ENCODE data around the gene EXOSC9.
"Not testable (repeated sequence)": the region's sequence is repeated elsewhere in the genome, so short reads cannot be mapped to it uniquely, and the experiment has no call there.

EXOSC9 gene

GRCh38 chr4:121800961-121801714 is at the start of gene EXOSC9:
Gene EXOSC9 (plus strand): TSS chr4:121801323. CDS start chr4:121801425, 102 bp downstream.
- peak; percentile 95 for DNase-seq

DNA sequence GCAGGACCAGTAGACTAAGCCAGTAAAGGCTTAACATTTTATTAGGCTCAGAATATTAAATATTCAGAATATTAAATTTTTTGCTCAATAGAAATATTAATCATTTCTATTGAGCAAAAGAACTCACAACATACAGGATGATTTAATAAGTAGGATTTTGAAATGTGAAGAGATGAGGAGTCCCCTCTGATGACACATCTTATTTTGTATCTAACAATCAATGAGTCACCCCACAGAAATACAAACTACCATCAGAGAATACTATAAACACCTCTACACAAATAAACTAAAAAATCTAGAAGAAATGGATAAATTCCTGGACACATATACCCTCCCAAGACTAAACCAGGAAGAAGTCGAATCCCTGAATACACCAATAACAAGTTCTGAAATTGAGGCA is 49.0 kb upstream of the EXOSC9 start:
- DNase-seq, result not testable (repeated sequence)

GRCh38 chr4:121758925-121759568 is 42.1 kb upstream of the EXOSC9 start:
- peak; percentile 11 for DNase-seq

GRCh38 chr4:121760205-121760604 is 40.9 kb upstream of the EXOSC9 start:
- DNase-seq, result no peak

DNA sequence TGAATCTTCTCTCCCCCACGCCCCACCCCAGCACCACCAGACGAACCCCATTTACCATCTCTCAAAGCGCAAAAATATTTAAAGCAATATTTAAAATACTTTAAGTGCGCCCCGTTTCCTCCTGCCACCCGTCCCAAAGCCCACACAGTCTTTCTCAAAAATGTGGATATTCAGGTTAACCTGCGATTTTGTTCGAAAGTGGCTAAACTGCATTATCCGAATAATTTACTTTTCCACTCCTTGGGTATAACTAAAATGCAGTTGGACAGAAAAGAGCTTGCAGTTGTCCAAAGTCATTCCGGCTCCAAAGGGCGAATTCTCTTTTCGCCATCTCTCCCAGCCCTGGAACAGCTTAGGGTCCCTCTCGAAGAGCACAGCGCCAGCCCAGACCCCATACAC is 36.8 kb upstream of the EXOSC9 start:
- no peak for DNase-seq

DNA sequence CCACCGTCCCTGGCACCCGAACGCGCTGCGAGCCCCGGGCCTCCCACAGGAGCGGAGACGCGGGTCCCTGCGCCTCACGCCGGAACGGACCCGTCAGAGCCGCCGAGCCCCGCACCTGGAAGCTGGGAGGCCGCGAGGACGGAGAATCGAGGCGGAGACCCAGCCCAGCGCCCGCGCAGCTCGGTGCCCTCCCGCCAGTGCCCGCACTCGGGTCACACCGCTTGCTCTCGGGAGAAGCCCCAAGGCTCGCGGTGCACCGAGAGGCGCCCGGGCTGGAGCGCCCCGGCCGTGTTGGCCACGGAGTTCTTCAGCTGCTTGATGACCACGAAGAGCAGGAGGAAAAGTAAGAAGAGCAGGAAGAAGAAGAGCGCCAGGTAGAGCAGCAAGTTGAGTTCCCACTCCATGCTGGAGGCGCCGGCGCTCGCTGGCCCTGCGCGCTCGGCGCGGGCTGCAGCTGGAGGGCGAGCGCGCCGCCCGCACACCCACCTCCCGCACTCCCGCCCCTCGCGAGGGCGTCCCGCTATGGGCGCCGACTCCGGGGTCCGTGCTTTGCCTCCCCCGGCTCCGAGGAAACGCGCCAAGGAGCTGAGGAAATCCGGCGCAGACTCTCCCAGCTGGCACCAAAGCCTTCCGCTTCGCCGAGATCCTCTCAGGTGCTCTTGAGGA is 36.3 kb upstream of the EXOSC9 start, which contains the start of gene SMIM43:
SMIM43 (minus strand) TSS at position 463 of the 666 bp plus-strand sequence; CDS start at position 404, 59 bp downstream.
- DNase-seq, result no peak

GRCh38 chr4:121765368-121765705 is 35.8 kb upstream of the EXOSC9 start:
- no peak for DNase-seq

DNA sequence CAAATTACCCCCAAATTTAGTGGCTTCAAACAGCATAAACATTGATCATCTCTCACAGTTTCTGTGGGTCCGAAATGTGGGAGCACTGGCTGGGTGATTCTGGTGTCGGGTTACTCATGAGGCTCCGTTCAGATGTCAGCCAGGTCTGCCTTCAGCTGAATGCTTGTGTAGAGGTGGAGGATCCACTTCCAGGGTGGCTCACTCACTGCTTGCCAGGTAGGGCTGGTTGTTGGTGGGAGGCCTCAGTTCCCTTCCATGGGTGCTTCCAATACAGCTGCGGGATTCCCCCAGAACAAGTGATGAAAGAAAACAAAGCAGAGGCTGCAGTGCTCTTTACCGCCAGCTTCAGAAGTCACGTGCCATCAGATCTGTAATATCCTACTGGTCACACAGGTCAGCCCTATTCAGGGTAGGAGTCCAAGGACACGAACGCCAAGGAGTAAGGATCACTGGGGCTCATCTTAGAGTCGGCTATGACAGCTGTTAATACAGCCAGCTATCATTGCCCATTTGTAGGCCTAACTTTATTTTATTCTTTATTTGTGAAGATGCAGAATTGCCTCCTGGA is 35.1 kb upstream of the EXOSC9 start:
- DNase-seq, result no peak

DNA sequence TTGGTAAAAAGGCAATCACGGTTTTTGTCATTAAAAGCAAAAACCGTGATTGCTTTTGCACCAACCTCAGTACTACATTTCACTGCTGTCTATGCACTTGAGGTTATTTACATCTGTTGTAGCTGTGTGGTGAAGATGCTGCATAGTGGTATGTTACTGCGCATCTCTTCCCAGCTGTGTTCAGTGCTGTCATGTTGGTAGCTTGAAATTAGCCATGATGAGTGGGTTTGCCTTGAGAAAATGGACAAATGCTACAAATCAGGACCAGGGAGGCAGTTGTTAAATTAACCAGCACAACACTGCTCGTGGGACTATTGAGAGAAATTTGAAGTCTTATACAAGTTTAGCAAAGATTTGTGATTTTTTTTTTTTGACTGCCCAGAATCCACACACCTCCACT is 34.0 kb upstream of the EXOSC9 start:
- no peak for DNase-seq

- DNase-seq, result no peak
Observed at GRCh38 chr4:121769341-121769740, 31.8 kb upstream of the EXOSC9 start.

DNA sequence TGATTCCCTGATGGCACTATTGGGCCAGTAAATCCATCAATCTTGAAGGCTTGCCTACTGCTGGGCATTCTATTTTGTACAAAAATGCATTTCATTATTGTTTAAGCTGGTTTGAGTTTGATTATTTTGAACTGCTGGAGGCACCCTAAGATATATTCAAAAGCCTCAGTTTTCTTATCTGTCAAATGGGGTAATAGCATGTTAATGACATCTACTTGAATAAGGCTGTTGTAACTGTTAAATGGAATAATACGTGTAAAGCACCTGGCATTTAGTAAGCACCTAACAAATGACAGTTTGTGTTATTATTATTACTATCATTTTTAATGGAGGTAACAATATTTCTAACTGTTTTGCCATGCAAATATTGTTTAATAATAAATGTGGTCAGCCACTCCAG is 29.3 kb upstream of the EXOSC9 start:
- no peak for DNase-seq

DNA sequence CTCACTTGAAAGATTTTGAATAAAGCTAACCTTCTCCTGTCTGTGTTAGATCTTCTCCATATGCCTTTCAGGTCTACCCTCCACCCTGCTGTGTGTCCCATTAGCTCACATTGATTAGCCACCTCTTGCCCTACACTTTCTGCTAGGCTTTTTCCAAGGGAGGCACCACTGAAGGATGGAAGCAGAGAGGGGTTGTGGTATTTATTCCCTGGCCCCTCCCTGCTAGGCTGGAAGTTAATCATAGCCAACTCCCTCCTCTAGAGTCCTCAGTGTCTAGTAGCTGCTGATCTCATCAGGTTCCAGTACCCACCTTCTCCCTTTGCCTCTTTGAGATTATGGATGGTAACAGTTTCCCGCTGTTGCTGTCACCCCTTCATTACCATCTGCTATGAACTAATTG is 27.2 kb upstream of the EXOSC9 start:
- no peak for DNase-seq

DNA sequence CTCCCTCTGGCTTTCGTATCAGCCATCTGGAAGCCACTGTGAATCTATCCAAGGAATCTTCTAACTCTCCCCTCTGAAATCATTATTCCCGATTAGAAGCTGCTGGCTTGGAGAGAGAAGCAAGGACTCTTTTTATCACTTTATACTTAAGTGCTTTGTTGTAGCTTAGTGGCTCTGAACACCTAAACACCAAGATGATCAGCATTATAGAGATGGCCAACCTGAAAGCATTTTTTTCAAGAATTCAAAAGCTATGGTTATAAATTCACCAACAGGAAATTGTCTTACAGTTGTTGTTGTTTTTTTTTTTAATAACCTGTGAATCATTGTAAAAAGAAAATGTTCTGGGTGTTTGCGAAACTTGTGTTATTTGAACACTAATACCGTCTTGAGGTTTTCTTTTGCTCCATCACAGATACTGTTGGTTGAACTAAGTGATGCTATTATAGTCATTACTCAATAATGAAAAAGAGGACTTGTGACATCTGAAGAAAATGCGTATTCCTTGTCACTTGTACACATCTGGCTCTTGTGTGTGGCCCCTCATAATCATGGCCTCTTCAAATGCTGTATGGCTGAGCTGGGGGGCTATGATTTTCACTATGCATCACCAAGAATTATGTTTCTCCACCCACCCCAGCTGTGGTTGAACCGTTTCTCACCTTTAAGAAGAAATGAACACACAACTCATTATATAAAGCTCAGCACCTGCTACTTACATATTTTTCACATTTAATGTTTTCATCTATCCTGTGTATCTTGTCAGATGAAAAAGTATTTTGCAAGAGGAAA is 24.3 kb upstream of the EXOSC9 start:
- DNase-seq, result no peak

DNA sequence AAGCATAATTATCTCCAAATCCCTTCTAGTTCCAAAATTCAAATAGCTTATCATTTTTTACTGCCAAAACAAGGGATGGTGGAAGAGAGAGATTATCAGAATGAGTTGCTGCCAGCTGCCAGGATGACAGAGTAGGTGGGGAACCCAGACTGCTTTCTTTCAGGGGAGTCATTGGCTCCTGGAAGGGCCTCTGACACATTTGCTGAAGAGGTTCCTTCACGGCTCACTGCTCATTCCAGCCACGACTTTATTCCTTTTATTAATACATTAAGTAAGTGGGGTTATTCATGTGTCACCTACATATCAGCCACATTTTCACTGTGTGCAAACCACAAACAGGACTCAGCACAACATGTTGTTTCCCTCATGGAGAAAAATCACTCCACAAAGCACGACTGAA is 23.5 kb upstream of the EXOSC9 start:
- DNase-seq, result no peak

- DNase-seq, result no peak
Observed at GRCh38 chr4:121778991-121779628, 22.0 kb upstream of the EXOSC9 start.

GRCh38 chr4:121783210-121783609 is 17.9 kb upstream of the EXOSC9 start:
- peak; percentile 50 for DNase-seq

DNA sequence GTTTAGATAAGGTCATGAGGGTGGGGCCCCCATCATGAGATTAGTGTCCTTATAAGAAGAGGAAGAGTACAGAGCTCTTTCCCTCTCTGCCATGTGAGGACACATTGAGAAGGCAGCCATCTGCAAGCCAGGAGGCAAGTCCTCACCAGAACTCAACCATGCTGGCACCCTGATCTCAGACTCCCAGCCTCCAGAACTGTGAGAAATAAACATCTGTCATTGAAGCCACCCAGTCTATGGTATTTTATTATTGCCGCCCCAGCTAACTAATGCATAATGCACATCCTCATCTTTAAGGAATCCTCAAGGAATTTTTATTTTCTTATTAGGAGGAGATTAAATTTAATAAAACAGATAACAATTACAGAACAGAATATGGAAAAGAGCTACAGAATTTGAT is 16.7 kb upstream of the EXOSC9 start:
- no peak for DNase-seq

GRCh38 chr4:121784975-121785374 is 16.1 kb upstream of the EXOSC9 start:
- no peak for DNase-seq

GRCh38 chr4:121785479-121785878 is 15.6 kb upstream of the EXOSC9 start:
- DNase-seq, result no peak

- DNase-seq, result no peak
Observed at GRCh38 chr4:121786221-121786620, 14.9 kb upstream of the EXOSC9 start.

GRCh38 chr4:121788896-121789295 is 12.2 kb upstream of the EXOSC9 start:
- no peak for DNase-seq

- DNase-seq, result no peak
Observed at GRCh38 chr4:121789455-121789854, 11.7 kb upstream of the EXOSC9 start.
